OCI-LY3 (cell line): ENCODE results near the gene ZBTB9.

Experiments
- H2AFZ ChIP-seq: fragments of 200-600, 300-600 bp; shearing (Covaris generic); 2 replicates; pipeline ENCODE4 v1.6.0; 2014; ENCODE audit warnings: antibody characterized with exemption, low read depth, low read length
- H3K27ac ChIP-seq: fragments of 200-600, 300-600 bp; sonication (generic); 2 replicates; pipeline ENCODE4 v1.5.1; 2014; ENCODE audit warnings: mild to moderate bottlenecking, low read length, moderate library complexity, mixed read lengths
- H3K27me3 ChIP-seq: fragments of 200-600, 300-600 bp; sonication (generic); 2 replicates; pipeline ENCODE4 v1.6.1; 2014; ENCODE audit warnings: low read depth, low read length, mixed read lengths
- H3K36me3 ChIP-seq: fragments of 200-600, 300-600 bp; sonication (generic); replicated peaks from 2 replicates; pipeline ENCODE3; 2014; ENCODE audit warnings: low read depth, low read length, mixed read lengths
- H3K4me1 ChIP-seq: fragments of 300-600, 200-600 bp; sonication (generic); 2 replicates; pipeline ENCODE4 v1.6.1; 2014; ENCODE audit warnings: low read length, mixed read lengths
- H3K4me2 ChIP-seq: fragments of 200-600, 300-600 bp; sonication (generic); 2 replicates; pipeline ENCODE4 v1.6.1; 2014; ENCODE audit warnings: low read length, mixed read lengths
- H3K4me3 ChIP-seq: fragments of 300-600, 200-600 bp; sonication (generic); 2 replicates; pipeline ENCODE4 v1.5.1; 2014; ENCODE audit warnings: antibody characterized with exemption, mild to moderate bottlenecking, low read length, moderate library complexity
- H3K79me2 ChIP-seq: fragments of 300-600, 200-600 bp; shearing (Covaris generic); 2 replicates; pipeline ENCODE4 v1.6.1; 2014; ENCODE audit warnings: mild to moderate bottlenecking, low read length, mixed read lengths
- H3K9ac ChIP-seq: fragments of 300-600, 200-600 bp; shearing (Covaris generic); 2 replicates; pipeline ENCODE4 v1.6.0; 2014; ENCODE audit warnings: mild to moderate bottlenecking, low read length, moderate library complexity
- H3K9me3 ChIP-seq: fragments of 200-600, 300-600 bp; shearing (Covaris generic); 2 replicates; pipeline ENCODE4 v1.6.1; 2014; ENCODE audit warnings: low read length, mixed read lengths; ENCODE audit not compliant: insufficient read depth
- H4K20me1 ChIP-seq: fragments of 200-600, 300-600 bp; sonication (generic); 2 replicates; pipeline ENCODE4 v1.6.1; 2016; ENCODE audit warnings: low read length, mixed read lengths; ENCODE audit not compliant: insufficient read depth
- EZH2phosphoT487 ChIP-seq: fragments of 200-600 bp; shearing (Covaris generic); IDR thresholded peaks from 2 replicates; pipeline ENCODE4 v1.6.1; 2018; ENCODE audit warnings: antibody characterized with exemption, mixed run types, low read depth
- TF ChIP-seq, protein P1 (sequence below): fragments of 200-600, 300-600 bp; sonication (generic); IDR thresholded peaks from 2 replicates; pipeline ENCODE4 v1.5.1; 2014; ENCODE audit warnings: antibody characterized with exemption, low read length, low read depth

The ZBTB9 gene

DNA sequence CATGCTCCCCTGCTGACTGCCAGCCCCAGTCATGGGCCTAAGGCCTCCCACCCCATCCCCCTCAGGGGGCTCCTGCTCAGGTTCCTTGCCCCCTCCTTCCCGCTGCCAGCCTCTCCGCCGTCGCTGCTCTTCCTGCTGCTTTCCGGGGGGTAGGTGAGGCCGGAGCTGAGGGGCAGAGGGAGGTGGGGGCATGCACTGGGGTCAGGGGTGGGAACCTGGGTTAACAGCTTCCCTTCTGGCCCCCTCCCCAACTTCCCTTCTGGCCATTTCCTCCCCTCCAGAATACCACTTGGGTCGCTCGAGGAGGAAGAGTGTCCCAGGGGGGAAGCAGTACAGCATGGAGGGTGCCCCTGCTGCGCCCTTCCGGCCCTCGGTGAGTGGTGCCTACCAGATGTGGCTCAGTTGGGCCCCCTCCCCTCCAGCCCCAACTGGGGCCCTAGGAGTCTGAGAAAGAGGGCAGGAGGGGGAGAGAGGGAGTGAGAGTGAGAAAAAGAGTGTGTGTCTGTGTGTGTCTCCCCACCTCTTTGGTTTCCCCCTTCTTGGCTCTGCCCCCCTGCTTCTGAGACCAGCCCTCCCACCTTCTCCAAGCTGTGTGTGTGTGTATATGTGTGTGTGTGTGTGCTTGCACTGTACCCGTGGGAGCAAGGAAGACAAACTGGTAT lies 22.4 kb upstream of the ZBTB9 start:
- Histone ChIP-seq H3K4me3 (peak overlapping the region; percentile 79), H3K27ac (no peak overlapping the region), H3K9me3 (no peaks in the 10 kb centered on the region), H3K9ac (peak overlapping the region; percentile 55), H3K27me3 (no peaks in the 10 kb centered on the region), H4K20me1 (no peaks in the 10 kb centered on the region), H3K79me2 (no peaks in the 10 kb centered on the region), H3K4me2 (peak overlapping the region; percentile 92), H3K36me3 (no peaks in the 10 kb centered on the region), H2AFZ (no peak overlapping the region), H3K4me1 (peaks cover 35% of the 10 kb centered on the region)
- TF ChIP-seq, protein P1, sequence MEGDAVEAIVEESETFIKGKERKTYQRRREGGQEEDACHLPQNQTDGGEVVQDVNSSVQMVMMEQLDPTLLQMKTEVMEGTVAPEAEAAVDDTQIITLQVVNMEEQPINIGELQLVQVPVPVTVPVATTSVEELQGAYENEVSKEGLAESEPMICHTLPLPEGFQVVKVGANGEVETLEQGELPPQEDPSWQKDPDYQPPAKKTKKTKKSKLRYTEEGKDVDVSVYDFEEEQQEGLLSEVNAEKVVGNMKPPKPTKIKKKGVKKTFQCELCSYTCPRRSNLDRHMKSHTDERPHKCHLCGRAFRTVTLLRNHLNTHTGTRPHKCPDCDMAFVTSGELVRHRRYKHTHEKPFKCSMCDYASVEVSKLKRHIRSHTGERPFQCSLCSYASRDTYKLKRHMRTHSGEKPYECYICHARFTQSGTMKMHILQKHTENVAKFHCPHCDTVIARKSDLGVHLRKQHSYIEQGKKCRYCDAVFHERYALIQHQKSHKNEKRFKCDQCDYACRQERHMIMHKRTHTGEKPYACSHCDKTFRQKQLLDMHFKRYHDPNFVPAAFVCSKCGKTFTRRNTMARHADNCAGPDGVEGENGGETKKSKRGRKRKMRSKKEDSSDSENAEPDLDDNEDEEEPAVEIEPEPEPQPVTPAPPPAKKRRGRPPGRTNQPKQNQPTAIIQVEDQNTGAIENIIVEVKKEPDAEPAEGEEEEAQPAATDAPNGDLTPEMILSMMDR = no peak
- TF ChIP-seq EZH2phosphoT487 = no peak

- H3K27ac ChIP-seq = no peak overlapping the region
- H3K4me1 ChIP-seq = peaks cover 31% of the 10 kb centered on the region
- no peaks in the 10 kb centered on the region for H3K36me3 ChIP-seq
- H3K9me3 ChIP-seq = no peaks in the 10 kb centered on the region
- H3K79me2 ChIP-seq = no peaks in the 10 kb centered on the region
- H4K20me1 ChIP-seq = no peaks in the 10 kb centered on the region
- no peaks in the 10 kb centered on the region for H3K27me3 ChIP-seq
- peak overlapping the region; percentile 92; the same call in 1 of the 2 replicates for H3K4me2 ChIP-seq
- no peak for TF ChIP-seq EZH2phosphoT487
- TF ChIP-seq, protein P1 = no peak
- H3K4me3 ChIP-seq = peak overlapping the region; percentile 79; the same call in 1 of the 2 replicates
- H3K9ac ChIP-seq = no peak overlapping the region
- H2AFZ ChIP-seq = no peak overlapping the region
Observed at GRCh38 chr6:33432546-33432945, 21.8 kb upstream of the ZBTB9 start.

GRCh38 chr6:33433001-33433543 lies 21.3 kb upstream of the ZBTB9 start:
- no peak overlapping the region for H3K4me3 ChIP-seq
- no peak overlapping the region for H3K27ac ChIP-seq
- H3K9me3 ChIP-seq = no peaks in the 10 kb centered on the region
- H3K4me2 ChIP-seq = no peak overlapping the region
- no peak overlapping the region for H2AFZ ChIP-seq
- H3K9ac ChIP-seq = no peak overlapping the region
- no peaks in the 10 kb centered on the region for H3K79me2 ChIP-seq
- H4K20me1 ChIP-seq = no peaks in the 10 kb centered on the region
- no peaks in the 10 kb centered on the region for H3K36me3 ChIP-seq
- H3K27me3 ChIP-seq = no peaks in the 10 kb centered on the region
- TF ChIP-seq, protein P1 = no peak
- TF ChIP-seq EZH2phosphoT487 = no peak
- peaks cover 31% of the 10 kb centered on the region for H3K4me1 ChIP-seq

- Histone ChIP-seq H3K79me2 (no peaks in the 10 kb centered on the region), H2AFZ (no peak overlapping the region), H3K36me3 (no peaks in the 10 kb centered on the region), H3K27me3 (no peaks in the 10 kb centered on the region), H3K4me3 (no peak overlapping the region), H4K20me1 (no peaks in the 10 kb centered on the region), H3K9ac (no peak overlapping the region), H3K4me1 (peaks cover 26% of the 10 kb centered on the region), H3K27ac (no peak overlapping the region), H3K9me3 (no peaks in the 10 kb centered on the region), H3K4me2 (no peak overlapping the region)
- TF ChIP-seq EZH2phosphoT487 = no peak
- TF ChIP-seq, protein P1 = no peak
Observed at GRCh38 chr6:33433544-33434191, 20.7 kb upstream of the ZBTB9 start.
